HG03457 (cell line): Measurements from ENCODE around the gene GINS3.

Source experiments
- ATAC-seq: cut with Tn5 transposase; IDR thresholded peaks from one replicate; pipeline ENCODE4 v1.9.1; 2021; ENCODE audit warnings: moderate number of reproducible peaks; ENCODE audit not compliant: unreplicated experiment

The GINS3 gene

GRCh38 chr16:58422809-58423208 lies 30.5 kb downstream of the GINS3 start:
- no peak for ATAC-seq

GRCh38 chr16:58425245-58425644 lies 33.0 kb downstream of the GINS3 start:
- ATAC-seq = no peak

- ATAC-seq = peak; percentile 94
Measured at GRCh38 chr16:58425756-58426494, 33.7 kb downstream of the GINS3 start.

GRCh38 chr16:58426966-58427365 lies 34.7 kb downstream of the GINS3 start:
- no peak for ATAC-seq

GRCh38 chr16:58428621-58429542 lies 36.6 kb downstream of the GINS3 start:
- ATAC-seq = no peak

- no peak for ATAC-seq
Measured at GRCh38 chr16:58430718-58431117, 38.4 kb downstream of the GINS3 start.

- no peak for ATAC-seq
Measured at GRCh38 chr16:58433569-58433951, 41.3 kb downstream of the GINS3 start.

GRCh38 chr16:58435779-58436178 lies 43.5 kb downstream of the GINS3 start:
- no peak for ATAC-seq

- ATAC-seq = no peak
Measured at GRCh38 chr16:58440131-58440530, 47.9 kb downstream of the GINS3 start.

- ATAC-seq = no peak
Measured at GRCh38 chr16:58442547-58442946, 50.3 kb downstream of the GINS3 start.

- ATAC-seq = no peak
Measured at GRCh38 chr16:58443783-58444182, 51.5 kb downstream of the GINS3 start.

GRCh38 chr16:58444265-58444664 lies 52.0 kb downstream of the GINS3 start:
- no peak for ATAC-seq

GRCh38 chr16:58448890-58449289 lies 56.6 kb downstream of the GINS3 start:
- no peak for ATAC-seq

GRCh38 chr16:58449306-58449705 lies 57.0 kb downstream of the GINS3 start:
- no peak for ATAC-seq

GRCh38 chr16:58449768-58450167 lies 57.5 kb downstream of the GINS3 start:
- no peak for ATAC-seq

GRCh38 chr16:58450590-58450989 lies 58.3 kb downstream of the GINS3 start:
- no peak for ATAC-seq

- ATAC-seq = no peak
Measured at GRCh38 chr16:58451265-58451689, 59.0 kb downstream of the GINS3 start.

GRCh38 chr16:58451945-58452401 lies 59.7 kb downstream of the GINS3 start:
- no peak for ATAC-seq

GRCh38 chr16:58452640-58453039 lies 60.4 kb downstream of the GINS3 start:
- ATAC-seq = no peak

- no peak for ATAC-seq
Measured at GRCh38 chr16:58454178-58454577, 61.9 kb downstream of the GINS3 start.

- no peak for ATAC-seq
Measured at GRCh38 chr16:58454856-58455255, 62.6 kb downstream of the GINS3 start.
